Kidney epithelial cell (primary cell): ENCODE measurements around the gene CADM2. TPM values are rescaled to one million over a fixed set of nuclear protein-coding genes. Genes with fewer than 3 reads are reported as not detected.

Experiments
- DNase-seq: peaks from one replicate; pipeline ENCODE4 v3.0.0-alpha.2; 2010; ENCODE audit warnings: low read depth
- H3K27me3 ChIP-seq: 2 replicates; pipeline ENCODE4 v1.6.0; 2011; ENCODE audit warnings: low read length; ENCODE audit not compliant: control insufficient read depth, insufficient read depth
- H3K36me3 ChIP-seq: 2 replicates; pipeline ENCODE4 v1.5.1; 2011; ENCODE audit warnings: low read length; ENCODE audit not compliant: control insufficient read depth, insufficient read depth
- H3K4me3 ChIP-seq: 2 replicates; pipeline ENCODE4 v1.5.1; 2011; ENCODE audit warnings: low read depth, mild to moderate bottlenecking, control low read depth, low read length
- CTCF ChIP-seq: IDR thresholded peaks from 2 replicates; pipeline ENCODE4 v1.5.1; 2011; ENCODE audit warnings: mild to moderate bottlenecking, moderate library complexity, low read length, control low read depth, inconsistent platforms; ENCODE audit not compliant: insufficient read depth, poor library complexity, severe bottlenecking
- total RNA-seq: library from RNA; depleted of rRNA; stranded (reverse); fragments of >200 nt; gene quantifications from 2 replicates; pipeline ENCODE4 v1.2.3, GENCODE V29; 2015

CADM2 gene
- total RNA-seq, 1 donor from 2014 or later = 0.42 TPM

DNA sequence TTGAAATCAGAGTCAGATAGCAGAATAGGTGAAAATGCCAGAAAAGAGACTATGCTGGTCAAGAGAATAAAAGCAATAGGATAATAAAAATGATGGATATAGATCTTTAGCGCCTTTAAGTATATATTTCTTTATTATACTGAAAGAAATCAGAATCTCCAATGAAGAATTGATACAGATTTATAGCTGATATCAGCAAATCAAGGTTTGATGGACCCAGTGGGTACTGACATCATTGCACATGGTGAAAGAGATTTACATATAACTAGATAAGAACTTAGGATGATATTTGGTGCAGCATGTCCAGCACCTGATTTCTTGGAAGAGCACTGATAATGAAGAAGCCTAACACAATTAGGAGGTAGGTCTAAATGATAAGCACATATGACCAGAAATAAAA, 18.2 kb downstream of the CADM2 start:
- Histone ChIP-seq H3K4me3 (no peak overlapping the region), H3K27me3 (no peaks in the 10 kb centered on the region), H3K36me3 (no peaks in the 10 kb centered on the region)
- TF ChIP-seq CTCF = no peak
- DNase-seq = no peak

DNA sequence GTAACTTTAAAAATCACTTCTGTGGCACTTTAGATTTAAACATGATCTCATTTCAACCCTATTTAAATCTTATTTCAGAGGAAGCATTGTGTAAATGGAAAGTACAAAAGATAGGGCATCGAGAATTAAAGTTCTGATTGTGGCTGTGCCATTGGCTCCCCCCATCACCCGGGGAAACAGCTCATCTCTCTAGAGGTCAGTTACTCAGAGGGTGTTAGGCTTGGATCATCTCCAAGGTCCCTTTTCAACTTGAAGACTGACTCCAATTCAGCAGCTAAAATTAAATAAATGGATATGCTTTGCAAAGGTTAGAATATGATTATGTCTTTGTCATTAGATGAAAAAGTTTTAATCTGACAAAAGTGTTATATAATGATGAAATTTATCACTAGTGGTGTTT, 20.1 kb downstream of the CADM2 start:
- no peaks in the 10 kb centered on the region for H3K27me3 ChIP-seq
- no peak overlapping the region for H3K4me3 ChIP-seq
- no peak for TF ChIP-seq CTCF
- DNase-seq = no peak
- no peaks in the 10 kb centered on the region for H3K36me3 ChIP-seq

- no peak overlapping the region for H3K4me3 ChIP-seq
- H3K36me3 ChIP-seq = no peaks in the 10 kb centered on the region
- no peak for DNase-seq
- no peak for TF ChIP-seq CTCF
- H3K27me3 ChIP-seq = no peaks in the 10 kb centered on the region
Measured at GRCh38 chr3:84980011-84980410, 21.2 kb downstream of the CADM2 start.

DNA sequence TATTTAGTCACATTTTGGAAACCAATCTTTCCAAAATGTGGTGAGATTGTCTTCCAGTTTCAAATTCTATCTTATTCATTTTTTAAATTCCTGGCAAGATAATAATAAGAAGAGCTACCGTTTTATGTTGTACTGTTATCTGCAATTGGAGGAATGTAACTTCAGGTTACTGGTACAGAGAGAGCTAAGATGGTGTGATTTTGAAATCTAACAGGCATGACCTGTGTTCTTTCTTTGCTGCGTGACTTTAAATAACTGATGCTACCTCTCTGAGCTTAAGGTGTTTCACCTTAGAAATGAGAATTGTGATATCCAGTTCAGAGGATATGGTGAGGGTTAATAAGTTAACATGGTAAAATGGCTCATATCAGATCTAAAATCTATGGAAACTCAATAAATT, 21.7 kb downstream of the CADM2 start:
- Histone ChIP-seq H3K27me3 (no peaks in the 10 kb centered on the region), H3K36me3 (no peaks in the 10 kb centered on the region), H3K4me3 (no peak overlapping the region)
- DNase-seq = no peak
- no peak for TF ChIP-seq CTCF

- Histone ChIP-seq H3K36me3 (no peaks in the 10 kb centered on the region), H3K27me3 (no peaks in the 10 kb centered on the region), H3K4me3 (no peak overlapping the region)
- no peak for DNase-seq
- TF ChIP-seq CTCF = no peak
Measured at GRCh38 chr3:84983490-84983889, 24.7 kb downstream of the CADM2 start.

DNA sequence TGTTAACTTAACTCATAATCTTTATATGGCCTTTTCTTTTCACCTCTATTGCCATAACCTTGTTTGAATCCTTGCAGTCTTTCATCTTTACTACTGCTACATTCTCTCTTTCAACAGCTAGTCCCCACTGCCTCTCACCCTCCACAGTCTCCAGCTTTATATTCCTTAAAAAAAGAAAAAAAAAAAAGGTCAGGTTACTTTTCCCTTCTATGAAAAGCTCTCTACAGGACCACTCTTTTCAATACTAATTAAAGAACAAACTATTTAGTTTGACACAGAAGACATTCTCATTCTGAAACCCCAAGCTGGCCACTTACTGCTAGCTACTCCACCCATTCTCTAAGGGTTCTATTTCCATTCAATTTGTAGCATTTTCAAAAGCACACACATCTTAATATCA, 25.6 kb downstream of the CADM2 start:
- no peak overlapping the region for H3K4me3 ChIP-seq
- DNase-seq = no peak
- H3K36me3 ChIP-seq = no peaks in the 10 kb centered on the region
- no peak for TF ChIP-seq CTCF
- no peaks in the 10 kb centered on the region for H3K27me3 ChIP-seq
